Suprapubic skin (tissue), 4 donors: Measurements from ENCODE around the gene ECE2. TPM values are rescaled to one million over a fixed set of nuclear protein-coding genes. Genes with fewer than 3 reads are reported as not detected.

ENCODE experiments used
- DNase-seq, 2 donors: peaks; one replicate each; pipeline ENCODE4 v3.0.0-alpha.2; 2019; ENCODE audit warnings: low spot score in 2 of 2
- H3K27ac ChIP-seq: fragments of 200-600 bp; sonication (generic); one replicate; pipeline ENCODE4 v1.5.1; 2019
- H3K27me3 ChIP-seq: fragments of 200-600 bp; sonication (generic); one replicate; pipeline ENCODE4 v1.5.1; 2019
- H3K36me3 ChIP-seq: fragments of 200-600 bp; sonication (generic); one replicate; pipeline ENCODE4 v1.5.1; 2019
- H3K4me1 ChIP-seq: fragments of 200-600 bp; sonication (generic); one replicate; pipeline ENCODE4 v1.5.1; 2019
- H3K4me3 ChIP-seq: fragments of 200-600 bp; sonication (generic); one replicate; pipeline ENCODE4 v1.5.1; 2019; ENCODE audit warnings: mild to moderate bottlenecking
- H3K9me3 ChIP-seq: fragments of 200-600 bp; sonication (generic); one replicate; pipeline ENCODE4 v1.5.1; 2019
- EP300 ChIP-seq: sonication (generic); formaldehyde crosslinking; IDR thresholded peaks from one replicate; pipeline ENCODE4 v1.6.1; 2017; ENCODE audit warnings: antibody characterized with exemption
- POLR2A ChIP-seq, 2 donors: fragments of 450-650 bp; IDR thresholded peaks; one replicate each; pipeline ENCODE4 v1.6.1; 2017; ENCODE audit warnings: antibody characterized with exemption in 2 of 2, mild to moderate bottlenecking in 2 of 2, moderate library complexity in 2 of 2
- POLR2AphosphoS5 ChIP-seq, 3 donors: sonication (generic); formaldehyde crosslinking; IDR thresholded peaks; one replicate each; pipeline ENCODE4 v1.6.1; 2017; ENCODE audit warnings: antibody characterized with exemption in 3 of 3
- WGBS: methylation state at CpG from one replicate; pipeline ENCODE4 v1.1.5; 2018; 5-methylcytosine and 5-hydroxymethylcytosine counted together
- total RNA-seq, 4 donors: library from RNA; depleted of rRNA; stranded (reverse); fragments of >200 nt; gene quantifications; one replicate each; pipeline ENCODE4 v1.1.0, GENCODE V29; 2016
- TF ChIP-seq, protein P1 (sequence below), 2 donors: fragments of 200-600 bp in 1 of 2; fragments of 450-650 bp in 1 of 2; sonication (generic) in 1 of 2; IDR thresholded peaks; one replicate each; pipeline ENCODE4 v1.5.1; 2016 to 2019; ENCODE audit warnings: antibody characterized with exemption in 2 of 2, mild to moderate bottlenecking in 1 of 2, moderate library complexity in 1 of 2

The ECE2 gene
- total RNA-seq, 4 donors from 2014 or later, result not detected

DNA sequence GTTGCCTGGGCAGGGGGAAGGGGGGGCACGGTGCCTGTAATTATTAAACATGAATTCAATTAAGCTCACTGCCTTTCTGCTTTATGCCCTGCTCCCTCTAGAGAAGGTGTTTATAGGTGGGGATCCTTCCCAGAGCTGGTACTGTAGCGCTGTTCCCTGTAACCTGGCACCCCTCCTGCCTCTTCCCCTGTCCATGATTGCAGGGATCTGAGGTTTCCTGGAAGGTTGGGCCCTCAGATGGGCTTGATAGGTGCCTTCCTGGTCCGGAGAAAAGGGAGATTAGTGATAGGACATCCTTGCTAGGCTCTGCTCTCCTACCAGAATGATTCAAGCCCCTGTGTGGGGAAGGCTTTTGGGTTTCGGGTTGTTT lies 59.5 kb downstream of the ECE2 start:
- no peaks in the 10 kb centered on the region for H3K9me3 ChIP-seq
- DNase-seq, result no peak
- H3K27me3 ChIP-seq, result no peaks in the 10 kb centered on the region
- peaks cover 48% of the 10 kb centered on the region for H3K36me3 ChIP-seq
- 34% methylated on average over 4 of the region's 4 CpGs for WGBS
- H3K4me1 ChIP-seq, result peaks cover 63% of the 10 kb centered on the region
- TF ChIP-seq POLR2A (IDR thresholded peaks at IDR 0.05) (no peak), EP300 (no peak), POLR2AphosphoS5 (IDR thresholded peaks at IDR 0.05) (no peak)
- TF ChIP-seq, protein P1, sequence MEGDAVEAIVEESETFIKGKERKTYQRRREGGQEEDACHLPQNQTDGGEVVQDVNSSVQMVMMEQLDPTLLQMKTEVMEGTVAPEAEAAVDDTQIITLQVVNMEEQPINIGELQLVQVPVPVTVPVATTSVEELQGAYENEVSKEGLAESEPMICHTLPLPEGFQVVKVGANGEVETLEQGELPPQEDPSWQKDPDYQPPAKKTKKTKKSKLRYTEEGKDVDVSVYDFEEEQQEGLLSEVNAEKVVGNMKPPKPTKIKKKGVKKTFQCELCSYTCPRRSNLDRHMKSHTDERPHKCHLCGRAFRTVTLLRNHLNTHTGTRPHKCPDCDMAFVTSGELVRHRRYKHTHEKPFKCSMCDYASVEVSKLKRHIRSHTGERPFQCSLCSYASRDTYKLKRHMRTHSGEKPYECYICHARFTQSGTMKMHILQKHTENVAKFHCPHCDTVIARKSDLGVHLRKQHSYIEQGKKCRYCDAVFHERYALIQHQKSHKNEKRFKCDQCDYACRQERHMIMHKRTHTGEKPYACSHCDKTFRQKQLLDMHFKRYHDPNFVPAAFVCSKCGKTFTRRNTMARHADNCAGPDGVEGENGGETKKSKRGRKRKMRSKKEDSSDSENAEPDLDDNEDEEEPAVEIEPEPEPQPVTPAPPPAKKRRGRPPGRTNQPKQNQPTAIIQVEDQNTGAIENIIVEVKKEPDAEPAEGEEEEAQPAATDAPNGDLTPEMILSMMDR (IDR thresholded peaks at IDR 0.05), result no peak
- peak overlapping the region; percentile 94 for H3K27ac ChIP-seq
- peak overlapping the region; percentile 74 for H3K4me3 ChIP-seq

DNA sequence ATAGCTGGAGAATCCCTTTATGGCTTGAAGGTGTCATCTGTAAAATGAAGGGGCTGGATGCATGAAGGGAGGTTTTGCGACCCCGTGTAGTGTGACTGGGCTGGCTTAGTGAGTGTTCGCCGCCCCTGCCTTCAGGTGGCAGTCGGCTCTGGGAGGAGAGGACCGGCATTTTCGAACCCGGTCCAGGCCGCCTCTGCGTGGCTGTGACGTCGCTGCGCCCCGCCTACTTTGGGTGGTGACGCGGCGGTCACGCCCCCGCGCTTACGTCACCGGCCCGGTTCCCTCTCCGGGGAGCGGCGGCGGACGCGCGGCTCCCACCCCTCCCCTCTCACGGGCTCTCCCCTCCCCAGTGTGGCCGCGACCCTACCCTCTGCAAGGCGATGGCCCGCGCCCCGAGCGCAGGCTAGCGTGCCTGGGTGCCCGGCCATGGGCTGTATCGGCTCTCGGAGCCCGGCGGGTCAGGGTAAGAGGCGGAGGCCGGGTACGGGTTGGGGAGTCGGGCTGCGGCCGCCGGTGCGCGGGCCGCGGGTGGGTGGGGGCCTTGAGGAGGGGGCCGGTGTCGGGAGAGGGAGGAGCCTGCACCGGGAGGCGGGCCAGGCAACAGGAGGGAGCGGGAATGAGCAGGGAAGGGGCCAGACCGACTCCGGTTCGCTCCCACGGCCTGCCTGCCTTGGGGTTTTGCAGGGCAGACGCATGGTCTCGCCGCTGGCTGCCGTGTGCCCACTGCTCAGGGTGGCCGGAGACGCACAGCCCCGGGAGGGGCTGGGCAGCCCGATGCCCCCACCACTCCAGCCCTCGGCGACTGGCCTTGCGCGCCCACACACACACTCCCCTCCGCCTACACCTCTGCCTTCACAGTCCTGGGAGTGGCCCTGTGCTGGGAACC lies 60.1 kb downstream of the ECE2 start:
- H3K27ac ChIP-seq, result peak overlapping the region; percentile 94
- H3K4me3 ChIP-seq, result peak overlapping the region; percentile 74
- WGBS, result 1% methylated on average over 37 of the region's 77 CpGs
- DNase-seq, result peak; percentile 91 to 92
- TF ChIP-seq POLR2A (IDR thresholded peaks at IDR 0.05) (peak in 1 of 2 donors; percentile 51), POLR2AphosphoS5 (IDR thresholded peaks at IDR 0.05) (peak in 1 of 3 donors; percentile 66), EP300 (peak; percentile 43)
- TF ChIP-seq, protein P1 (IDR thresholded peaks at IDR 0.05), result no peak
- H3K9me3 ChIP-seq, result no peaks in the 10 kb centered on the region
- H3K36me3 ChIP-seq, result peaks cover 42% of the 10 kb centered on the region
- H3K4me1 ChIP-seq, result peaks cover 67% of the 10 kb centered on the region
- no peaks in the 10 kb centered on the region for H3K27me3 ChIP-seq

DNA sequence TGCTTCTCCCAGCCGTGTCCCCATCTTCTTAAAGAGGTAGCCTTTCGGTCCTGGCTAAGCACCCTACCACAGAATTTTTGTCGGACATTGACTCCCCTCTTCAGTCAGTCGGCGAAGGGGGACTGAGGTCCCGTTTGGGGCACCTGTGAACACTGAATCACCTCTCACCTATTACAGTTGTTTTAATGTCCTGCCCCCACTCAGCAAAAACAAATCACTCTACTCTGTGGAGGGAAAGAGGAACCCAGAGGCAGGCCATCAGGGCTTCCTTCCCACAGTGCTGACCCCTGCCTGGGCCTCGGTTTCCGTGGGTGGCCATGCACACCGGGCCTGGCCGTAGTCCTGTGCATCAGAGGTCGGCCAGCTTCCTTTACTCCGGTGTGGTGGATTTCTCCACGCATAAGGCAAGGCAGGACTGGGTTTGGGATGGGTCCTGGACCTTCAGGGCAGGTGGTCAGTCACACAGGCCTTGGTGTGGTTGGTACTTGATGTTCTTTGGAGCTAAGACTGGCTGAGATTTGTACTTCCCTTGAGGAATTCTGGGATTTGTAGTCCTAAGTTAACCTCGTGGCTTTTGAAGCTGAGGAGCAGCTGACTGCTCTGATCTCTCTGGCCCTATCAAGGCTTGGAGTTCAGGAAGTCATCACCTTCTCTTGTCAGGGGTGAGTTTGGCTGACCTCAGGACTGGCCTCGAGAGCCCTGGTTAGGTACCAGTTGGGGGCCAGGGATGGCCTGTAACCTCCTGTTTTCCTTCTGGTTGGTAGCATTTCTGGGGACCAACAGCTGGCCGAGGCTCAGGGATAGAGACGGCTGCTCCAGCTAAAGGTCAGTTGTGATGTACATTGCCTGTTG lies 61.0 kb downstream of the ECE2 start:
- no peak for TF ChIP-seq POLR2A (IDR thresholded peaks at IDR 0.05)
- TF ChIP-seq, protein P1 (IDR thresholded peaks at IDR 0.05), result no peak
- TF ChIP-seq POLR2AphosphoS5 (IDR thresholded peaks at IDR 0.05), result no peak
- TF ChIP-seq EP300, result no peak
- Histone ChIP-seq H3K4me1 (peaks cover 72% of the 10 kb centered on the region), H3K9me3 (no peaks in the 10 kb centered on the region), H3K36me3 (peaks cover 33% of the 10 kb centered on the region), H3K4me3 (peak overlapping the region; percentile 74), H3K27ac (peak overlapping the region; percentile 94), H3K27me3 (no peaks in the 10 kb centered on the region)
- WGBS, result 16% methylated on average over 9 of the region's 17 CpGs
- no peak for DNase-seq

DNA sequence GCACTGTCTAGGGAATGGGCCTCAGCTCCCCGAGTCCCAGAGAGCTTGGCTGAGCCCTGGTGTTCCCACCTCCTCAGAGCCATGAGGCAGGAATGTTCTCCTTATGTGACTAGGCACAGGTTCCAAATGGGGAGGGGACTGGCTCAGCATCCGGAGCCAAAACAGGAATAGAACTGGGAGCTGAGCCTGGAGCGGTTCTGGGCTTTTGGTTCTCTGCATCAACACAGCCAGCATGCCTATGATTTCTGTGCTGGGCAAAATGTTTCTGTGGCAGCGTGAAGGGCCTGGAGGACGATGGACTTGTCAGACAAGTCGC lies 61.5 kb downstream of the ECE2 start, which contains the start of gene FAM131A:
TSS of gene FAM131A (plus strand) at position 202 of the 316 bp plus-strand sequence. CDS start at position 233, 31 bp downstream.
- no peak for TF ChIP-seq EP300
- TF ChIP-seq POLR2AphosphoS5 (IDR thresholded peaks at IDR 0.05), result no peak
- TF ChIP-seq, protein P1 (IDR thresholded peaks at IDR 0.05), result no peak
- TF ChIP-seq POLR2A (IDR thresholded peaks at IDR 0.05), result no peak
- Histone ChIP-seq H3K9me3 (no peaks in the 10 kb centered on the region), H3K4me3 (peak within 1 kb of the TSS; percentile 74), H3K27me3 (no peaks in the 10 kb centered on the region), H3K27ac (peak within 1 kb of the TSS; percentile 94), H3K36me3 (peaks cover 29% of the 10 kb centered on the region), H3K4me1 (peaks cover 73% of the 10 kb centered on the region)
- DNase-seq, result no peak
- 31% methylated on average over 5 of the region's 6 CpGs for WGBS

DNA sequence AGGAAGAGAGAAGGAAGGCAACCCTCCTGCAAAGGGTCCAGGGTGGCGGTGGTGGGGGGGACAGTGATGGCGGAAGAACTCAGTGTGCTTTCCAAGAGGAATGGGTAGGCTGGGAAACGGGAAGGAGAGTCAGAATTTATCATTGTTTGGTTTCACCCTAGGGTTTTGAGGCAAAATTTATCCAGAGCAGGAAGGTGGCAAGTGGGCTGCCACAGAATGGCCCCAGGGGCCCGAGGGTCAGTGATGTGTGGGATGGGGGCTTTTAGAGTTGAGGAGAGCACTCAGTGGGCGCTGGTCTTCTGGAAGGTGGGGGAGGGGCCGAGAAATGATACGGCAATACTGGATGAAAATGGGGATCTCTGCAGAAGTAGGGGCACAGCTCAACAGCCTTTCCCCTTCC lies 62.2 kb downstream of the ECE2 start:
- H3K4me1 ChIP-seq, result peaks cover 76% of the 10 kb centered on the region
- TF ChIP-seq EP300 (no peak), POLR2AphosphoS5 (IDR thresholded peaks at IDR 0.05) (no peak), POLR2A (IDR thresholded peaks at IDR 0.05) (no peak)
- TF ChIP-seq, protein P1 (IDR thresholded peaks at IDR 0.05), result no peak
- no peaks in the 10 kb centered on the region for H3K27me3 ChIP-seq
- no peak for DNase-seq
- WGBS, result 55% methylated on average over 7 of the region's 7 CpGs
- H3K9me3 ChIP-seq, result no peaks in the 10 kb centered on the region
- H3K36me3 ChIP-seq, result peaks cover 29% of the 10 kb centered on the region
- peak overlapping the region; percentile 37 for H3K4me3 ChIP-seq
- peak overlapping the region; percentile 94 for H3K27ac ChIP-seq
